Measurements from ENCODE around the gene B3GNT2.
"Not testable (repeated sequence)": the region's sequence is repeated elsewhere in the genome, so short reads cannot be mapped to it uniquely, and the experiment has no call there.

The B3GNT2 gene

DNA sequence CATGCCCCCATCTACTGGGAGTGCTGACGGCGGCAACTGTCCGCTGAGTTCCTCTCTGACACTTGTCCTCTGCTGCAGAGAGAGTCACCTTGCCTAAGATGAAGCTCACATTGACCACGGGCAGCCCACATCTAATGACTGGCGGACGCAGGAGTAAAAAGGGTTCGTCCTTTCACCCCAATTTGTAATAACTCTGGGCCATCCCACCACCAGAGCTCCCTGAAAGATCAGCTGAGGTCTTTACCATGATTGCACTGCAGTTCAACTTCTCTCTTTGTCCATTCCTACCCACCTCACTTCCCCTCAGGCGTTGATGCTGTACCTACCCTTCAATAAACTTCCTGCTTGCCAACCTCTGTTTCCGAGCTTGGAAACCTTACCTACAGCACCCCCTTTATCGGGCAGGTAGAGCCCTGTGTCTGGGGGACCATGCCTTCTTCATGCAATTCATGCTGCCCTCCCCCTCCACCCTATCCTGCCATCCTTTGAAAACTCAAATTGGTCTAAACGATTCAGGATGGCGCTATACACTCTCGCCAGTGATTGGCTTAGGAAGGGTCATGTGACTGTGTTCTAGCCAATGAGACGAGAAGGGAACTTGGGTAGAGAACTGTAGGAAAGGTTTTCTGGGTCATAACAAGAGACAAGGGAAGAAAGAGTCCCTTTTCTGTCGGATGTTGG is 10.3 kb upstream of the B3GNT2 start:
- DNase-seq (ENCODE audit: low read depth in 2 of 2): no peak

DNA sequence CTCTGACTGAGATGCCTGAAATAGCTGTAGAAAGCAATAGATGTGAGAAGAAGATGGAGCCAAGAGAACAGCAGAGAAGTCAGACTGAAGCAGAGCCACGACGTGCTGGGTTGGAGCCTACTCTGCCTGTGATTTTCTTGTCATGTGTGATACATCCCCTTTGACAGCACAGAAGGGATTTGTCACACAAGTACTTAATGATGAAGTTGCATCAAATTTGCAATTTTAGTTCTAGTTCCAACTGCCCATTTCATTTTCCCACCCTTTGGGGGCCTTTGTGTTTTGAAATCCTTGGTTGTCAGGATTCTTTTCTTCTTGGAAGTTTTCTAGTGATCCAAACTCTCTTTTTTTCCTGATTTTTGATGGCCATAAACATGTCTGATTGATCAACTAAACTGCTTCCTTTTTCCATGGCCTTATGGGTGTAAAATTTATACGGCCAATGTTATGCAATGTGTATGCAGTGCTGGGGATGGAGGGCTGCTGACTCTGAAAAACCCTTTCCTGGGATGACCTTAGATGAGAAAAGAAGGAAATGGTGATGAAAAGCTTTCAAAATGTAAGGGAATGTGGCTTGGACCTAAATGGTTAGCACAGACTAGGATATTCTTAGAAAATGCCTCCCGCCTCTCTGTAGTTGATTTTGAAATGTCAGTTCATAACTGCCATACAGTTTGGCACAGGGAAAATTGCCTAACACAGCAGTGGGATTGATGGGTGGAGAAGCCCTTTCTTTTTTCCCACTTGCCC is 9.6 kb upstream of the B3GNT2 start:
- no peak for DNase-seq (ENCODE audit: low read depth in 2 of 2)

DNA sequence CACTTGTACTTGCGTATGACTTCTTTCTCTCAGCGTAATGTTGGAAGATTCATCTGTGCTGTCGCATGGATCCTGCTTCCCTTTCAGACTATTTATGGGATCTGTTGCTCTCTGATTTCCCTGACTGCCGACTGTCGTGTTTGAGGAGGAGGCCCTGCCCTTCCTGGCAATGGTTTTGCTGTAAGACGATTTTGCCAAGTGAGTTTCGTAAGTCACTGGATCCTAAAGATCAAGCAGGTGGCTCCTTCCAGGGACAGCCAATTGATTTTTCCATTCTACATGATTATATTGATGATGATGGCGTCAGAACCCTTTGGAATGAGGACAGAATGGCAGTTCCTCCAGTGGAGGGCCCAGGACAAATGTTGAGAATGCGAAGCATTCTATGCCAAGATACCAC is 8.7 kb upstream of the B3GNT2 start:
- DNase-seq (ENCODE audit: low read depth in 2 of 2): no peak

DNA sequence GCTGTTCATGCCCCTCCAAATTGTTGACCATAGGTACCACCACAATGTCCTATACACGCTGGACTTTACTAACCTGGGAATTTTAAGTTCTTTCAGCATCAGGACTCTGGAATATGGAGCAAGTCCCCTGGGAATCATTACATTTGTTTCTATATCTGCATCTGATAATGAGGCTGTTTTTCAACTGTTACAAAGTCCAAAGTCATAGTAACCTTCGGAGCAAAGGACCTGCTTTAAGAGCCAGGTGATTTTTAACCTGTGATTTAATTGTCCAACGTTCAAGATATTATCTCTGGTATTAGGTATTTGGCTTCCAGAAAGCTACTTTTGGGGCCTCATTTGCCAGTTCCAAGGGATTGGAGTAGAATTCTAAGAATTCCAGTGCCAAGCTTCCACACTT is 7.5 kb upstream of the B3GNT2 start:
- DNase-seq (ENCODE audit: low read depth in 2 of 2): no peak

DNA sequence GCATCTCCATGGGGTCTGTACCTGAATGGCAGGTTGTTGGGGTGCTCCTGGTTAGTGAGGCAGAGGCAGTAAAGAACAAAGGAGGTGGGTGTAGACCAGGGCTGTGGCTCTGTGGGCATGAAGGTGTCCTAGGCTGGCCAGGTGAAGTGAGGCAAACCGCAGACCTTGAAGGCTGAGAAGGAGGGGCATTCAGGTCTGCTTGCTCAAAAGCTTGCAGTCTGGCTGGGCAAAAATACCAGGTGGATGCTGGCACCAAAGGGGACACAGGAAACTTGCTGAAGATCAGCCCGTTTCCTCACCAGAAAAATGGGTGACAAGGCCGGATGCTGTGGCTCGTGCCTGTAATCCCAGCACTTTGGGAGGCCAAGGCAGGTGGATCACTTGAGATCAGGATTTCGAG is 6.7 kb upstream of the B3GNT2 start:
- no peak for DNase-seq (ENCODE audit: low read depth in 2 of 2)

DNA sequence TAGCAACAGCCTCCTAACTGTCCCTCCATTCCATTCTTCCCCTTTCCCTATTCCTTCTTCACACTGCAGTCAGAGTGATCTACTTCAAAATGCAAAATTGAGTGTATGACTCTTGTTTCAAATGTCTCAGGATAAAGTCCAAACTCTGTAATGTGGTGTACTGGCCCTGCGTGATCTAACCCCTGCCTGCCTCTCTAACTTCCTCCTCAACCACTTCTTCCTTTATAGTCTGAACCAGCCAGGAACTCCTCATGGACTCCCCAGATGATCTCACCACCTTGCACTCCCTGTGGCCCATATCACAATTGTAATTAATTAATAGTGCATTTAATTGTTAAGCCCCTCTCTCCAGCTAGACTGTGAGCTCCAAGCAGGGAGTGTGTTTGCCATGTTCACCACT is 3.1 kb upstream of the B3GNT2 start:
- no peak for DNase-seq (ENCODE audit: low read depth in 2 of 2)

DNA sequence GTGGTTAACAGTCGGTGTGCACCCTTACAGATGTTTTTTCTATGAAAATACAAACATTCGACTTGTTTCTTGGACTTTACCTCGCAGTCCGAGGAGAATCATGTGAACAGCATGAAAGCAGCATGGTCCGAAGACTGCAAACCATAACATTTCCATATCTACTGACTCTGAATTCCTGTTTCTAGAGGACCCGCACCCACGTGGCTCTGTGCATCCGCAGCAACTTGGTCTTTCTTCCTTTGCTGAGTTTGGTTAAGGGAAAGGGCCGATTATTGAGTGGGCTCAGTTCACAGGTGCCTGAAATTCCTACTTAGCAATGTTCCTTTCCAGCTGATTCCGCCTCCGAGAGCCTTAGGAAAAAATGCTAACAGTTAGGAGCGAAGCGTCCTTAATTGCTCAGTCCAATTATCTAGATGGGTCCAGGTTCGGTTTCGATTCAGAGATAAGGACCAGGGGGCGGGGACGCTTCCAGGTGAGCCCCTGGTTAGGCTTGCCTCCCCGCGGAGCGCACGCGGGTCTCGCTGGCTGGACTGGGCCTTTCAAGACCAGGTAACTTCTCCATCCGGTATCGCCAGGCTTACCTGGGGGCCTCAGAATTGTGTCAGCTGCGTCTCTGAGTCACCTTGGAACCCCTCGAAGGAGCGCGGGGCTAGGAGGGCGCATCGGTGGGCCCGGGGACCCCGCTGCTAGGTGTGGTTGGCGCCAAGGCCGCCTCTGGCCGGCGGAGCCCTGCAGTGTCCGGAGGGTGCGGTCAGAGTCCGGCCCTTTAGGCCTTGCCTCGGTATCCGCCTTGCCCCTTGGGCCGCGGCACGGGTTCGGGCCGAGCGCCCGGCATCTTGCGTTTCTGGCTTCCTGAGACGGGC is 1.1 kb upstream of the B3GNT2 start:
- no peak for DNase-seq (ENCODE audit: low read depth in 2 of 2)

DNA sequence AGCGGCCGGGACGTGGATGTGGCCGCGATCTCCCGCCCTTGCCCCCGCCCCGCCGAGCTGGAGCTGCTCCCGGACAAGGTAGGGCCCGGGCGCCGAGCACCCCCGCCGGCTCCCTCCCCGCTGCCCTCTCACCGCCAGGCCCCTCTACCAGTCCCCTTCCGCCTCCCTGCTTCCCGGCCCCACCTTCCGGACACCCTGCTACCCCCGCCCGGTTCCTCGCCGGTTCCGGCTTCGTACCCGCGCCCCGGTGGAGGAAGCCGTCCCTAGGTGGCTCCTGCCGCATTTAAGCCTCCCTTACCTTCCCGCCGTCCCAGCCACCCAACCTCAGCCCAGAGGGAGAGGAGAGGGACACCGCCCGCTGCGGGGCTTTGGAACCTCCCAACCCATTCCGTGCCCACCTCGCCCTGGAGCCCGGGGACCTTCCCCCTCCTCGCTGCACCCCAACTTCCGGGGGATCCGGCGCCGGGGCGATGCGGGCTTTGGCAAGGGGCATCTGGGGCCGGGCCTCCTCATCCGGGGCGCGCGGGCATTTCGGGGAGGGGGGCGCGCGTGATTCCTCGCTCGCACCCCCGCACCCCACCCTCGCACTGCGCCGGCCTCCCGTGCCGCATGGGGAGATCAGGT is 475 bp downstream of the B3GNT2 start:
- DNase-seq (ENCODE audit: low read depth in 2 of 2): peak; percentile 14 to 30

DNA sequence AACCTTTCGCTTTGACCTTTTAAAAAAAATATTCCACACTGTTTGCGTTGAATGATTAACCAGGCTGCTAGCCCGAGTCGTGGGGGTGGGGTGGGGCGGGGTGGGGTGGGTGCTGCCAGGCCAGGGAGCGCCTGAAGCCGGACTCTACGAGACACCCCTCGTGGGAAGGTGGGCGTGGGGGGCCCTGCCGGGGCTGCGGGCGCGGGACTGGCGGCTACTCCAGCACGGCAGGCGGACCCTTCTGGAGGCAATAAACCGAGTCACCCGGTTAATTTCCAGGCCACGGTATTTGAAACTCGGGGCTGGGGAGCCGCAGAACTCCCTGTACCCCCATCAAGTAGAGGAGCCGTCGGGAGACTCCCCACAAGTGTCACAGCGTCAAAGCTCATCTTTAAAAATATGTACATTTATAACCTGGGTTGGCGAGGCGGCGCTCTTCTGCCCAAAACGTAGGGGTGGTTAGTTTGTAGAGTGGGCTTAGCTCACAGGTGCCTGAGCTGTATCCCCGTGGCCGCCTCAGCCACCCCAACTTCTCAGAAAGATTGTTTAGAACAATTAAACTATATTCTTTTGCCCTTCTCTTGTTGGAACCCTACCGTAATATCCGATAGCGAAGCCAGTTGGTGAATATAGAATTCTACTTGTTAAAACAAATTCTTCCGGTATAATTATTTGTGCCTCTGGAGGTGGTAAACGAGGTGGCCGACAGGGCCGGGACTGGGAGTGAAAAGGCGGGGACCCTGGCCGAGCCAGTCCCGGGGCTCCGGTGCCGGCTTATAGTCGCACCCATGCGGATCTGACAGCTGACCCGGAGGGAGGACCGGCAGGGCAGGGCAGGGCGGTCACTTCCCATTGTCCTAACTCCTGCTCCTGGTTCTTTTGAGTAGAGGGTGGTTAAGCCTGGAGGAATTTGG is 1.4 kb downstream of the B3GNT2 start:
- DNase-seq (ENCODE audit: low read depth in 2 of 2): peak in 1 of 2 donors; percentile 23

DNA sequence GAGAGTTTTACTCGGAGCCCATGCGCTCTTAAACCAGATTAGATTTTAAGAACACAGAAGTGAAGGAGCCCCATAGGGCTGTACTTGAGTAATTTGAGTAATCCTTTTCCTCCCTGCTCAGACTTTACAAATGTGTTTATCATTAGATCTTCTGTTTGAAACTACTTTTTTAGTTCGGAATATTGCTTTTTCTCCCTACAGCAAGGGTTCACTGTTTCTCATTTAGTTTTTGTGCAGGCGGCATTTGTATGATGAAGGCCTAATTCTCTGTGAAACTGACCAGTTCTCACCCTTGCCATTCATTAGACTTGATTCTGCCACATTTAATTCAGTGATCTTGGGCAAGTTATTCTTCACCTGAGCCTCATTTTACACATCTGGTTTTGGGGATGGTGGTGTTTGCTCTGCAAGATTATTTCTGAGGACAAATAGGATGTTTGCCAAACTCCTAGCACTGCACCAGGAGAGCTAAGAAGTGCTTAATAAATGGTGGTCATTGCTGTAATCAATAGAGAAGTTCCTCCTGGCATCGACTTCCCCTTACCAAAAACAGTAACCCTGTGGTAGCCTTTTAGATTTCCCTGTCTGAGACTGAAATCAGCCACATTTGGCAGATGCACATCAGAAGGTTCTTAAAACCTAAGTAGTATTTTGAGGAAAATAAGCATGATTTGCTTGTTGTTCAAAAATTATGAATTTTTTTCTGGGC is 2.2 kb downstream of the B3GNT2 start:
- DNase-seq (ENCODE audit: low read depth in 2 of 2): no peak

DNA sequence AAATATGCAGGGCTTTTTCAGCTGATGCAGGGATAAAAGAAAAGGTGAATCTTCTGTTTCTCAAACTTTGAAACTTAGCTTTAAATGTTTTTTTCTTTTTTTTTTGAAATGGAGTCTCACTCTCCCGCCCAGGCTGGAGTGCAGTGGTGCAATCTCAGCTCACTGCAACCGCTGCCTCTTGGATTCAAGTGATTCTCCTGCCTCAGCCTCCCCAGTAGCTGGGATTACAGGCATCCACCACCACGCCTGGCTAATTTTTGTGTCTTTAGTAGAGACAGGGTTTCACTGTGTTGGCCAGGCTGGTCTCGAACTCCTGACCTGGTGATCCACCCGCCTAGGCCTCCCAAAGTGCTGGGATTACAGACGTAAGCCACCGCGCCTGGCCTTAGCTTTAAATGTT is 2.9 kb downstream of the B3GNT2 start:
- not testable (repeated sequence) for DNase-seq (ENCODE audit: low read depth in 2 of 2)

DNA sequence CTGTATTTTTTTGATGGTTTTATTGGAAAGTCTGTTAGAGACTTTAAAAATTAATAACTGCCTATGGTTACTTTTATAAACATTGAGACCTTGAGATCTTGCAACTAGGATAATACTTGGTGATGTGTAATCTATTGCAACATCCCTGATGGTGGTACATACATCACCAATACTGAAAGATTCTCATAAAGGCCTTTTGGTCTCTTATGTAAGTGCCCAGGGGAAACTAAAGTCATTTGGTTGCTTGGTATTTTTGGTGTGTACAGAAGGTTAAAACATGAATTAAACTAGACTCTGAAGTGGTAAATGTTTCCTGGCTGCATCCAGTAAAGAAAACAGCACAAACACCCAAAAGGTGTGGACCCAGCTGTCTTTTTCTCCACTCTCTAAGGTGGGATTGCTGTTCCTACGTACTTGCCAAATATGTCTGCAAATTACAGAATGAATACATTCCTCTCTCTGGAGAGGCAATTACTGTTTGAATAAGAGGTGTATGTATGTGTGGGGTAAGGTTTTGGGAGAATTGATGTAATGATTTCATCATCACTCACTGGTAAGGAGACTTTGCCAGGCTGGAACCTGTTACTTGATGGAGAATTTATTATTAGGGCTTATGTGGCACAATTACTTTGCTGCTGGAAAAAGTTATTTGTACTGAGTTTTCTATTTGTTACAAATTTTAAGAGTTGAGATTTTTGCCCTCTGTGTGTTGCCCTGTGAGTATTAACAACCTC is 3.6 kb downstream of the B3GNT2 start:
- DNase-seq (ENCODE audit: low read depth in 2 of 2): no peak

DNA sequence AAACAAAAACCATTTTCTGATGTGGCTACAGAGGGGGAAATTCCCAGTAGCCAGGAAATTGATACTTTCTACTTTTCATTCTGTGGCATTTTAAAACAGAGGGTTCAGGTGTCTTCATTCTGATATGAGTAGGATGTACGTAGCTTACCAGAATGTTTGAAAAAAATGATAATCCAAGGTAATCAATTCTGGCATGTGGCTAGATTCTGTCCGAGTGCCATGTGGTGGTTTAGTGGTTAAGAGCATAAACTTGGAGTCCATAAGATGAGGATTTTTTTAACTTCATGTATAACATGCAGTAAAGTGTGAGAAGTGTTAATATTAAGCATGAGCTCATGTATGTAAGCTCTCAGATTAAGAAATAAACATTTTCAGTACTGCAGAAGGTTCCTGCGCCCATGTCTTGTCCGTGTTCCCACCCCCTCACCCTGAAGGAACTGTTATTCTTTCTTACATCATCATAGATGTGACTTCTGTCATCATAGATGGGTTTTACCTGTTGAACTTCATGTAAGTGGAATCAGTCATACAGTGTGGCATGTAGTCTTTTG is 4.5 kb downstream of the B3GNT2 start:
- DNase-seq (ENCODE audit: low read depth in 2 of 2): no peak

DNA sequence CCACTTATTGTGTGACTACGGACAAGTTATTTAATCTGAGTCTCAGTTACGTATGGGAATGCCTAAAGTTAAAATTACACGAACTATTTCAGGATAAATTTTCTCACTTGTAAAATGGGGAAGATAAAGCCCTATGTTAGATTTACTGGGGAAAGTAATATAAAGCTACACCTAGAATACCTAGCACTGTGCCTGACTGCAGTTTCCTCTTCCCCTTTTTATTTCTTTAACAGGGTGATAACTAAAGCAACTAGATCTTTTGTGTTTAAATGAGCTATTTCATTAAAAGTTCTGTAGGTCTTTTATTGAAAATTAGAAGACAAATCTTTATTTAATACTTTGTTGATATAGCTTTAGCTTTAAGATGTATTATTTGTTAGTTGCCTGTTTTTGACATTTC is 5.0 kb downstream of the B3GNT2 start:
- DNase-seq (ENCODE audit: low read depth in 2 of 2): no peak

DNA sequence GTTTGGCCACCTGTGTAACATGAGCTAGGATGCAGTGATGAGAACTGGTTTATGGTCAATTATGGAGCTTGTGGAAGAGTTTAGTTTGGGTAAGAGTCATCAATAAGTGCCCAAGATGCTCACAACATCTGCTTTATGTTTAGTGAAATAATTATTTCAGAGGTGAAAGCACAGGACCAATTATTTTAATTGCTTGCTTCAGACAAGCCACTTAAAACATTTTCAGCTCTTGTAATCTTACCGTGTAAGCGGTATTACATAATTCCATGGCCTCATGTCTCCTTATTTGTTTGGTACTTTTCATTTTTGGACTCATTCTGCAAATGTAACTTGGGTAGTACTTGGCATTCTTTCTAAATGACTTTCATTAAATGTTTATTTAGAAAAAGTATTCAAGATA is 5.4 kb downstream of the B3GNT2 start:
- DNase-seq (ENCODE audit: low read depth in 2 of 2): no peak

DNA sequence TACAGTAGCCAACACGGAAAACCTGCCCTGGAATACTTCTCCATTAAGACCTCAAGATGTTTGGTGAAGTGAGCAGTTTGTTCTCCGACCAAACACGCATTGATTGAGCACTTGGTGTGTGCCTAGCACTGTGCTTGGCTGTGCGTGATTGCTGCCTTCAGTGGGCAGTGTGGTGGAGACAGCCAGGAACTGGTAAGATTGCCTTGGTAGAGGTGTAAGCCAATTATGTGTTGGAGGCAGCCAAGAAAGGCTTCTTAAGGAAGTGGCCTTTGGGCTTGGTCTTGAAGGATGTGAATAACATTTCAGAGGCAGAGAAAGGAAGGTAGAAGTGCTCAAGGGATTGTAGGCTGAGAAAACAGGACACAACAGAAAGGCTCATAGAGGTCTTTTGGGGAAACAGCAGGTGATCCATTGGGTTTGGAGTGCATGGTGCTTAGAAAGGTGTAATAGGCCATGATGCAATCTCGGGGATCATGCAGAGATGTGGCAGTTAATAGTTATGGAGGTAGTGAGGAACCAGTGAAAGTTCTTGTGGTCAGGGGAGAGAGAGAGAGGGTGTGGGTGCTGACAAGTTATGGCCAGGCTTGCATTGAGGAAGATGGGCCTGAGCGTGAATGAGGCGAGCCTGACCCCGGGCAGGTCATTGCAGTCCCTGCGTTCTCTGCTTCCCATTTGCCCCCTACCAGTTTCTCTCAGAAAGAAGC is 6.3 kb downstream of the B3GNT2 start:
- DNase-seq (ENCODE audit: low read depth in 2 of 2): no peak

DNA sequence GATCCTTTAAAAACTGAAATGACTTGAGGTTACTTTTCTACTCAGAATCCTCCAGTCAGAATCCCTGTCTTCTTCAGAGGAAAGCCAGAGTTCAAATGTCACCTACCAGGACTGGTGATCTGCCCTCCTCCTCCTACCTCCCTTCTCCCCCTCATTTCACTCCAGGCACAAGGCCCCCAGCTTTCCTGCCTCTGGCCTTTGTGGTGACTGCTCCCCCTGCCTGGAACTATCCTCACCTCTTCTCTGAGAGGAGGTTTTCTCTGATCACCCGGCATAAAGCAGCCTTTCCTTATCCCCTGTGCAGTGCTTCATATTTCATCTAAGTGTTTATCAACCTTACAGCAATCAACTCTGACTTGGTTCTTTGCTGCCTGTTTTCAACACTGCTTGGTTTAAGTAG is 6.8 kb downstream of the B3GNT2 start:
- DNase-seq (ENCODE audit: low read depth in 2 of 2): no peak

DNA sequence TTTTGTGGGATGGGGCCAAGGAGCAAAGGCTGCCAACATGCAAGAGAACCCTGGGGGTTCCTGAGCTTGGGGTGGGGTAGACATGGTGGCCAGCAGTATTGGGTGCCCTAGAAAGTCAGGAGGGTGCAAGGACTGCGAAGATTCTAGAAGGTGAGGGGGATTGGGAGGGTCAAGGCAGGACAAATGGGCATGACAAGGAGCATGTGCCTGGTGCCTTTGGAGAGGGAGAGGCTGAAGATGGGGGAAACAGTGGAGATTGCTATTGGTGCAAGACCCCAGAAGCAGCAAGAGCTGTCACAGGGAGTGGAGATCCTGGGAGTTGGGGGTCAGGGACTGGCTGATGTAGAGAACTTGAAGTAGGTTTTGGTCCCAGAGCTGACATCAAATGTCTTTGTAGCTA is 7.5 kb downstream of the B3GNT2 start:
- no peak for DNase-seq (ENCODE audit: low read depth in 2 of 2)

DNA sequence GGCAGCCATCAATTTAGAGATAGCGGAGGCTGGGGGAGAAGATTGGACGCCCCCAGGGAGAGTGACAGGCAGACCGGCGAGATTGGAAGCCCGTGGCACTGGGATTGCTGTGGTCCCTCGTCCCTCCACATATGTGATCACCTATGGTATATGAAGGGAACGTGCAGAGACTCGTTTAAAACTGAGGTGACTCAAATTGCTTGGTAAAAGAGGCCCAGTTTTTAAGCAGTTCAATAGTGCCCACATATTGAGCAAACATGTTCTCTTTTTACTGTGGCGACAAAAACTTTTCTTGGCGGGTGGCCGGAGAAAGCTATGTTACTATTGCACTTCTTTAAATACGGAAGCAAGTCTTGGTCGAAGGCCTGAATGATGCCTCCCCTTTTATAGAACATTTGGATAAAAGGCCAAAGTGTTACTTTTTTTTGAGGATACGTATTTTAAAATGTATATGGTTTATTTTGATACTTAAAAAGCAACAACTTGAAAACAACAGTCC is 9.1 kb downstream of the B3GNT2 start:
- DNase-seq (ENCODE audit: low read depth in 2 of 2): no peak

All from stimulated activated CD8-positive, alpha-beta memory T cell treated with anti-CD3 and anti-CD28 coated beads, Interleukin-2, amount 100 ng/mL, for 1 hour (primary cell).